ENCODE measurements around the gene MPND.

MPND gene

GRCh38 chr19:4362101-4362828 is 18.9 kb downstream of the MPND start:
- DNase-seq (ENCODE audit: low read depth, low spot score), result no peak
- H3K4me3 ChIP-seq (ENCODE audit: low read length), result no peak overlapping the region

- no peak for DNase-seq (ENCODE audit: low read depth, low spot score)
- H3K4me3 ChIP-seq (ENCODE audit: low read length), result no peak overlapping the region
Observed at GRCh38 chr19:4362831-4363545, 19.6 kb downstream of the MPND start.

GRCh38 chr19:4363571-4364304 is 20.4 kb downstream of the MPND start:
- no peak overlapping the region for H3K4me3 ChIP-seq (ENCODE audit: low read length)
- DNase-seq (ENCODE audit: low read depth, low spot score), result no peak

GRCh38 chr19:4365341-4365740 is 22.0 kb downstream of the MPND start:
- no peak overlapping the region for H3K4me3 ChIP-seq (ENCODE audit: low read length)
- no peak for DNase-seq (ENCODE audit: low read depth, low spot score)

GRCh38 chr19:4365791-4366665 is 22.7 kb downstream of the MPND start:
- no peak for DNase-seq (ENCODE audit: low read depth, low spot score)
- no peak overlapping the region for H3K4me3 ChIP-seq (ENCODE audit: low read length)

- DNase-seq (ENCODE audit: low read depth, low spot score), result no peak
- no peak overlapping the region for H3K4me3 ChIP-seq (ENCODE audit: low read length)
Observed at GRCh38 chr19:4366666-4367335, 23.4 kb downstream of the MPND start.

- H3K4me3 ChIP-seq (ENCODE audit: low read length), result no peak overlapping the region
- no peak for DNase-seq (ENCODE audit: low read depth, low spot score)
Observed at GRCh38 chr19:4367336-4367723, 24.0 kb downstream of the MPND start.

- H3K4me3 ChIP-seq (ENCODE audit: low read length), result no peak overlapping the region
- DNase-seq (ENCODE audit: low read depth, low spot score), result no peak
Observed at GRCh38 chr19:4367781-4368127, 24.4 kb downstream of the MPND start.

GRCh38 chr19:4368128-4368820 is 24.9 kb downstream of the MPND start:
- DNase-seq (ENCODE audit: low read depth, low spot score), result no peak
- no peak overlapping the region for H3K4me3 ChIP-seq (ENCODE audit: low read length)

GRCh38 chr19:4369109-4369887 is 25.9 kb downstream of the MPND start:
- H3K4me3 ChIP-seq (ENCODE audit: low read length), result peak overlapping the region; percentile 46
- DNase-seq (ENCODE audit: low read depth, low spot score), result peak; percentile 58

GRCh38 chr19:4369888-4370260 is 26.5 kb downstream of the MPND start:
- H3K4me3 ChIP-seq (ENCODE audit: low read length), result peak overlapping the region; percentile 46
- DNase-seq (ENCODE audit: low read depth, low spot score), result peak; percentile 52

- H3K4me3 ChIP-seq (ENCODE audit: low read length), result no peak overlapping the region
- no peak for DNase-seq (ENCODE audit: low read depth, low spot score)
Observed at GRCh38 chr19:4370418-4371041, 27.2 kb downstream of the MPND start.

GRCh38 chr19:4371247-4372164 is 28.1 kb downstream of the MPND start:
- no peak overlapping the region for H3K4me3 ChIP-seq (ENCODE audit: low read length)
- DNase-seq (ENCODE audit: low read depth, low spot score), result no peak

- no peak for DNase-seq (ENCODE audit: low read depth, low spot score)
- H3K4me3 ChIP-seq (ENCODE audit: low read length), result no peak overlapping the region
Observed at GRCh38 chr19:4372165-4373012, 29.0 kb downstream of the MPND start.

- no peak overlapping the region for H3K4me3 ChIP-seq (ENCODE audit: low read length)
- no peak for DNase-seq (ENCODE audit: low read depth, low spot score)
Observed at GRCh38 chr19:4373013-4373367, 29.6 kb downstream of the MPND start.
